Ishikawa (cell line): ENCODE results near the gene CTPS1.

Experiments
- CREB1 ChIP-seq: IDR thresholded peaks from 2 replicates; pipeline ENCODE4 v1.6.1; 2012; ENCODE audit warnings: low read depth
- EGR1 ChIP-seq: IDR thresholded peaks from 2 replicates; pipeline ENCODE4 v1.6.1; 2012
- EP300 ChIP-seq: IDR thresholded peaks from 2 replicates; pipeline ENCODE4 v1.6.1; 2012; ENCODE audit warnings: borderline replicate concordance
- FOXM1 ChIP-seq: IDR thresholded peaks from 2 replicates; pipeline ENCODE4 v1.6.1; 2012; ENCODE audit warnings: low read depth, borderline replicate concordance
- REST ChIP-seq: IDR thresholded peaks from 2 replicates; pipeline ENCODE4 v1.6.1; 2012; ENCODE audit warnings: low read depth, mild to moderate bottlenecking
- TAF1 ChIP-seq: IDR thresholded peaks from 2 replicates; pipeline ENCODE4 v1.6.1; 2012; ENCODE audit warnings: low read depth, mild to moderate bottlenecking
- TCF12 ChIP-seq: IDR thresholded peaks from 2 replicates; pipeline ENCODE4 v1.6.1; 2012; ENCODE audit warnings: low read depth
- YY1 ChIP-seq: IDR thresholded peaks from 2 replicates; pipeline ENCODE4 v1.6.1; 2012; ENCODE audit warnings: low read depth

GRCh38 chr1:40931601-40932000 is 47.9 kb upstream of the CTPS1 start:
- no peak for TF ChIP-seq TAF1
- TF ChIP-seq YY1, result no peak
- no peak for TF ChIP-seq FOXM1
- TF ChIP-seq REST, result no peak
- no peak for TF ChIP-seq CREB1
- no peak for TF ChIP-seq EGR1
- TF ChIP-seq TCF12, result no peak
- no peak for TF ChIP-seq EP300
